Left ventricle myocardium inferior (tissue), 1 donor: ENCODE results near the gene PLA2G2F. TPM values are rescaled to one million over a fixed set of nuclear protein-coding genes. Genes with fewer than 3 reads are reported as not detected.

ENCODE experiments used
- DNase-seq: peaks from one replicate; pipeline ENCODE4 v3.0.0-alpha.2; 2020
- H3K27ac ChIP-seq: fragments of 200-600 bp; replicated peaks from 2 replicates; pipeline ENCODE4 v1.8.0; 2021
- H3K27me3 ChIP-seq: fragments of 200-600 bp; 2 replicates; pipeline ENCODE4 v1.8.0; 2021; ENCODE audit warnings: low read depth
- H3K36me3 ChIP-seq: fragments of 200-600 bp; 2 replicates; pipeline ENCODE4 v1.8.0; 2021
- H3K4me1 ChIP-seq: fragments of 200-600 bp; 2 replicates; pipeline ENCODE4 v1.8.0; 2021
- H3K4me3 ChIP-seq: fragments of 200-600 bp; 2 replicates; pipeline ENCODE4 v1.8.0; 2021; ENCODE audit warnings: mild to moderate bottlenecking, moderate library complexity
- H3K9me3 ChIP-seq: fragments of 200-600 bp; replicated peaks from 2 replicates; pipeline ENCODE4 v1.8.0; 2021
- CTCF ChIP-seq: fragments of 200-600 bp; IDR thresholded peaks from 2 replicates; pipeline ENCODE4 v1.8.0; 2021; ENCODE audit warnings: antibody characterized with exemption, mild to moderate bottlenecking, borderline replicate concordance
- intact Hi-C: fragments of 100-400 bp; cut with micrococcal nuclease; formaldehyde crosslinking; loops from one replicate; pipeline ENCODE4 v1.11.0; 2022
- total RNA-seq: library from RNA; stranded (reverse); fragmentation: NEBNext Ultra II Directional; extraction: Animal tissue kit (Norgen Biotek cat#: 25700); gene quantifications from one replicate; pipeline ENCODE4 v1.2.1, GENCODE V29; 2021
- donor health status: DM: no; HTN: yes; CAD: no; lungs with severe emphysema.

The PLA2G2F gene
- total RNA-seq, 1 donor from 2014 or later = not detected

GRCh38 chr1:20182415-20182814 is 43.3 kb downstream of the PLA2G2F start:
- DNase-seq = no peak
- Histone ChIP-seq H3K36me3 (no peaks in the 10 kb centered on the region), H3K27me3 (peaks cover 33% of the 10 kb centered on the region), H3K27ac (no peak overlapping the region), H3K4me3 (no peak overlapping the region), H3K9me3 (no peaks in the 10 kb centered on the region), H3K4me1 (peaks cover 20% of the 10 kb centered on the region)
- no peak for TF ChIP-seq CTCF
- intact Hi-C loops = no loop called here

GRCh38 chr1:20183035-20183434 is 43.9 kb downstream of the PLA2G2F start:
- Histone ChIP-seq H3K27ac (no peak overlapping the region), H3K27me3 (peaks cover 40% of the 10 kb centered on the region), H3K36me3 (no peaks in the 10 kb centered on the region), H3K4me1 (peaks cover 26% of the 10 kb centered on the region), H3K9me3 (no peaks in the 10 kb centered on the region), H3K4me3 (no peak overlapping the region)
- DNase-seq = no peak
- intact Hi-C loops = no loop called here
- TF ChIP-seq CTCF = no peak

GRCh38 chr1:20183616-20184271 is 44.6 kb downstream of the PLA2G2F start:
- H3K9me3 ChIP-seq = no peaks in the 10 kb centered on the region
- intact Hi-C loops = no loop called here
- no peak for DNase-seq
- peaks cover 41% of the 10 kb centered on the region for H3K27me3 ChIP-seq
- no peaks in the 10 kb centered on the region for H3K36me3 ChIP-seq
- no peak overlapping the region for H3K27ac ChIP-seq
- no peak for TF ChIP-seq CTCF
- H3K4me3 ChIP-seq = no peak overlapping the region
- H3K4me1 ChIP-seq = peaks cover 31% of the 10 kb centered on the region

GRCh38 chr1:20184481-20184900 is 45.4 kb downstream of the PLA2G2F start:
- no peak for TF ChIP-seq CTCF
- Histone ChIP-seq H3K4me3 (no peak overlapping the region), H3K36me3 (no peaks in the 10 kb centered on the region), H3K27me3 (peaks cover 48% of the 10 kb centered on the region), H3K27ac (no peak overlapping the region), H3K4me1 (peaks cover 31% of the 10 kb centered on the region), H3K9me3 (no peaks in the 10 kb centered on the region)
- intact Hi-C loops = no loop called here
- DNase-seq = no peak

- TF ChIP-seq CTCF = no peak
- Histone ChIP-seq H3K27ac (no peak overlapping the region), H3K36me3 (no peaks in the 10 kb centered on the region), H3K27me3 (peaks cover 52% of the 10 kb centered on the region), H3K4me1 (peaks cover 31% of the 10 kb centered on the region), H3K4me3 (peak overlapping the region; percentile 66), H3K9me3 (no peaks in the 10 kb centered on the region)
- intact Hi-C loops = no loop called here
- no peak for DNase-seq
Measured at GRCh38 chr1:20184997-20185833, 46.1 kb downstream of the PLA2G2F start.
